ENCODE data around the gene H6PD.

H6PD gene

DNA sequence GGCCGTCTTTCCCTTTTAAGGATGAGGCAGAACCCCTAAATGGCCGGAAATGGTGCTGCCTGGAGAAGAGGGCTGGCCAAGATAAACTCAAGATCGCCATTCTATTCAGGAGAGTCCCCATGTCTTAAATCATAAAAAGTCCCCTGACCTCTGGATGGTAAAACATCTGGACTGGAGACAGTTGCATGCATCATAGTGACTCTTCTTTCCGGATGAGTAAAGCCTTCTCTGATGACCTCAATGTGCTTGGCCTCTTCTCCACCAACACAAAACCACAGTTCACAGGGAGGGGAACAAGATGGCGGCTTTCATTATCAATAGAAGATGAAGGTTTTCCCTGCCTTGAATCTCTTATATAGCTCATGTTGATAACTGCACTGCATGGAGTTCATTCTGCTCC, 27.5 kb upstream of the H6PD start:
- no peak for DNase-seq

DNA sequence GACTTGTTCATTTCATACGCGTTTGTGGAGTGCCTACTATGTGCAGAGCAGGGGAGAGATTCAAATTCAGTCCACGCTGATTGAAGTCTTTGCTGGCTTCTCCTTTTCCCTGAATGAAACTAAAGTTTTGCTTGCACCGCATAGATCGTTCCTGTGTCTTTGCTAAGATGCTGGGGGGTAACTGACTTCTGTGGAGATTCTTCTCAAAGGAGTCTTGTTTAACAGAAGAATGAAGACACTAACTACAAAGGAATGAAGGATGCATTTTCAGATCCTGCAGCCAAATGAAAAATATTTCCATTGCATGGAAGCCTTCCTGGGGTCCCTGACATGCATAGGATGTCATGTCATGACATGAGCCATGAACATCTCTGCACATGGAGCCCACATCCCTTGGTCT, 26.9 kb upstream of the H6PD start:
- no peak for DNase-seq

DNA sequence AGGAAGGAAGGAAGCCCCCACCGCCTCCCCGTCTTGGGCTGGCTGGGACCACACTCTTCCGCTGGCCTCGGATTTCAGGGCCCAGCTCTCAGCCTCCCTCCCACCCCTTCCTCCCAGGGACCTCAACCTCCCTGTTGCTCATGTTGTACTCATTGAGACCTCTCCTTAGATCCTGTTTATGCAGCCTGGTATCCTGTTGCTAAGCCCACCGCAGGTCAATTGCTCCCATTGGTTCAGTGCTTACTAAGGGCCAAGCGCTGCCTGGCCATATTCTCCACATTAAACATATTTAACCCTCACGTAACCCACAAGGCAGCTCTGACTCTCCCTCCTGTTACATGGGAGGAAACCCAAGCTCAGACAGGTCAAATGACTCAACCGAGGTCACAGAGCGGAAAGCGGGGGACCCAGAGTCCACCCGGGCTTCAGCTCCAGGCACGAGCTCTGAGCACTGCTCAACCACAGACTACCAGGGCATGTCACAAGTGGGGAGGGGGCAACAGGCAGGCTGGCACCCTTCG, 23.2 kb upstream of the H6PD start:
- DNase-seq, result no peak

DNA sequence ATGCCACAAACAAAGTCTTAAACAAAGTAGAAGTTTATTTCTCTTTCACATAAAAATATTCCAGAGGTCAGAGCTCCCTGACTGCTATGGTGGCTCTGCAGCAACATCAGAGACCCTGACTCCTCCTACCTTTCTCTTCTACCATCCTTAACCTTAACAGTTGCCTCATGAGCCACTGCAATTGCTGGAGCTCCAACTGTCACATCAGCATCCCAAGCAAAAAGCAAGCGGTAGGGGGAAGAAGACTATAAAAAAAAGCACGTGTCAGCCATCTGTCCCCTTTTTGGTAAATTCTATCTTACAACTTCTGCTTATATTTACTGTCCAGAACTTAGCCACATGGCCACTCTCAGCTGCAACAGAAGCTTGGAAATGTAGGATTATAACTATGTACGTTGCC, 21.8 kb upstream of the H6PD start:
- no peak for DNase-seq

DNA sequence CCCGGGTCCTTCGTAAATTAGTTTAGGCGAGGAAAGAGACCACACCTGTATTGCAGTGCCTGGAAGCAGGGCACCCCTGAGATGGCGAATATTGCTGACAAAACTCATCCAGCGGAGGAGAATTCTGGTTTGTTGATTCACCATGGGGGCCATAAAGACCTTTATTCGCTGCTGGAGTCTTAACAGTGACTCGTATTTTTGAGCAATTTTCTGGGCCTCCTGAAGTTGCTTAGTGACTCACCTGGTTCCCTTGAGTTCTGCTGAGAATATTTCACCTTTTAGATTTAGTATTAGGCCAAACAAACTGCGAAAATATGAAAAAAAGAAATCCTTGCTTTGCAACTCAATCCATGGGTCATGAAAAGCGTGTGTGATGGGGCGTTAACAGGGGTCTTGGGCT, 20.6 kb upstream of the H6PD start:
- DNase-seq, result no peak

DNA sequence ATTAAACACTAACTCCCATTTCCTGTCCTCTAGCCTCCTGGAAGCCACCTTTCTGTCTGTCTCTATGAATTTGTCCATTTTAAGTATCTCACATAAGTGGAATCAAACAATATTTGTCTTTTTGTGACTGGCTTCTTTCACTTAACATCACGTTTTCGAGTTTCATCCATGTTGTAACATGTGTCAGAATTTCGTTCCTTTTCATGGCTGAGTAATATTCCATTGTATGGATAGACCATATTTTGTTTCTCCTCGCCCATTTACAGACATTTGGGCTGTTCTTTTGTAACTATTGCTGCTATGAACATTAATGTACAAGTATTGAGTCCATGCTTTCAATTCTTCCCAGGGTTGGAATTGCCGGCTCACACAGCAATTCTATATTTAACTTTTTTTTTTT, 15.7 kb upstream of the H6PD start:
- DNase-seq, result no peak

DNA sequence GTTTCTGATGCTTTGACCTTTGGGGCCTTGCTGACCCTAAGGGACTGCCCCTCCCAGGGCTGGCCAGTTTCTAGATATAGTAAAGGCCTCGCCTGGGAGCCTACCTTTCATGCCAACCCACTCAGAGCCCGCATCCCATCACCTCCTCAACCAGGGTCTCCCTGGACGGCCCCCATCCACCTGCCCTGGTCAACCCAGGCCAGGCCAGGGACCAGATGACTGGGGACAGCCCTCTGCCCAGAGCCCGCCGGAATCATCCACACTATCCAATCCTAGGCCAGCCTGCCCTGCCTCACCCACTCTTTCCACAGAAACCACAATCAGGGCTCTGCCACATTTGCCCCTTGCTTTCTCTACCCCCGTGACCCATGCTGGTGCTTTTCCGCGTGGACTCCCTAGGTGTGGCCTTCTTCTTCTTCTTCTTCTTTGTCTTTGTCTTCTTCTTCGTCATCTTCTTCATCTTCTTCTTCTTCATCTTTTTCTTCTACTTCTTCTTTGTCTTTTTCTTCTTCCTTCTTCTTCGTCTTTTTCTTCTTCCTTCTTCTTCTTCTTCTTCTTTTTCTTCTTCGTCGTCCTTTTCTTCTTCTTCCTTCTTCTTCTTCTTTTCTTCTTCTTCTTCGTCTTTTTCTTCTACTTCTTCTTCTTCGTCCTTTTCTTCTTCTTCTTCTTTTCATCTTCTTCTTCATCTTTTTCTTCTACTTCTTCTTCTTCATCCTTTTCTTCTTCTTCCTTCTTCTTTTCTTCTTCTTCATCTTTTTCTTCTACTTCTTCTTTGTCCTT, 11.5 kb upstream of the H6PD start:
- DNase-seq, result no peak

DNA sequence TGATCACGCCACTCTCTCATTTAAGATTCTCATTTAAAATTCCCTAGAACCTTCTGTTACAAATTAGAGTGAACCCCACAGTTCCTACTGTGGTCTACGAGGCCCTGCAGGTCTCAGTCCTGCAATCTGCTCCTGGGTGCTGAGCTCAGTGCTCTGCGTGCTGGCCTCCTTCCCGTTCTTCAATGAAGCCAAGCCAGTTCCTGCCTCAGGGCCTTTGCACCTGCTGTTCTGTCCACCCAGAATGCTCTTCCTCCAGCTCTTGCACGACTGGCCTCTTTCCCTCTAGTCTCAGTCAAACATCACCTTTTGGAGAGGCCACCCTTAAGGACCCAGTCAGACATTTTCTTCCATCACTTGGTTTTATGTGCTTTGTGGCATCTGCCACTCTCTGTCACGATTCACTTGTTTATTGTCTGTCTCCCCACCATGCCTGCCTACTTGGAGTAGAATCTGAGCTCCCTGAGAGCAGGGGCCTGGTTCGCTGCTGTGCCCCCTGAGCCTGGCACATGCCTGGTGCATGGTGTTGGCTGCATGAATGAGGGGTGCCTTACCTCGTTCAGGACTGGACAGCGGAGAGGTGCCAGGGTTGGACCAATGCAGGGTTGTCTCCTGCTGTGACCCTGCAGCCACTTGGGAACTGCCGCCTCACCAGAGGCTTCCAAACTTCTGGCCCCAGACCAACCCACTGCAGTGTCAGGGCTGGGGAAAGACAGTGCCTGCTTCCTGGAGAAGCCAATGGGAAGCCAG, 9.7 kb upstream of the H6PD start:
- no peak for DNase-seq

DNA sequence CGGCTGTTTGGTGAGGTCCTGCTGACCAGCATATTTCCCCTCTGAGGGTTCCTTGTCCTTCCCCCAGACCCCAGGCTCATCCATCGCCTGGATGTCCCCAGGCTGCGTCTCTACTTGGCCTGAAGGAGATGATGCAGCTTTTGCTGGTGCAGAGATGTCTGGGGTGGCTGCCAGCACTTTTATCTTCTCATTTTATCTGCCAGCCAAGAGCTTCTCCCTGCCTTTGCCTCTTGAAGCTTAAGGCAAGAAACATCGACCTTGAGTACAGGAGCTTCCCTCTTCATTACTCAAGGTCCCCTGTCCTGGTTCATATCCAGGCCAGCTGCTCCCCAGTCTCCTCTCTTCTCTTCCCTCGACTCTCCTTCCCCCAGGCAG, 9.2 kb upstream of the H6PD start:
- DNase-seq, result no peak

DNA sequence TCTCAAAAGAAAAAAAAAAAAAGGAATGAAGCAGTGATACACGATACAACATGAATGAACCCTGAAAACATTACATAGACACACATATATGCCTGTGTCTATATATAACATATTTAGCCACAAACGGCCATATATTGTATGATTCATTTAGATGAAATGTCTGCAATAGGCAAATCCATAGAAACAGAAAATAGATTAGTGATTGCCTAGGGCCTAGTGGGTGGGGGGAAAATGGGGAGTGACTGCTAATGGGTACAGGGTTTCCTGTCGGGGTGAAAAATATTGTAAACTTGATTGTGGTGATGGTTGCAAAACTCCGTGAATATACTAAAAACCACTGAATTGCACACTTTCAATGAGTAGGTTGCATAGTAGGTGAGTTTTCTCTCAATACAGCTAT, 6.0 kb upstream of the H6PD start:
- no peak for DNase-seq

DNA sequence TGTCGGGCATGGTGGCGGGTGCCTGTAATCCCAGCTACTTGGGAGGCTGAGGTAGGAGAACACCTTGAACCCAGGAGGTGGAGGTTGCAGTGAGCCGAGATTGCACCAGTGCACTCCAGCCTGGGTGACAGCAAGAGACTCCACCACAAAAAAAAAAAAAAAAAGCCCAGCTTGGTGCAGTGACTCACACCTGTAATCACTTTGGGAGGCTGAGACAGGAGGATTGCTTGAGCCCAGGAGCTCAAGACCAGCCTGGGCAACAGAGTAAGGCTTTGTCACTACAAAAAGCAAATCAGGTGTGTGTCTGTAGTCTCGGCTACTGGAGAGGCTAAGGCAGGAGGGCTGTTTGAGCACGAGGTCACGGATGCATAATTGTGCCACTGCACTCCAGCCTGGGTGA, 5.0 kb upstream of the H6PD start:
- DNase-seq, result no peak

DNA sequence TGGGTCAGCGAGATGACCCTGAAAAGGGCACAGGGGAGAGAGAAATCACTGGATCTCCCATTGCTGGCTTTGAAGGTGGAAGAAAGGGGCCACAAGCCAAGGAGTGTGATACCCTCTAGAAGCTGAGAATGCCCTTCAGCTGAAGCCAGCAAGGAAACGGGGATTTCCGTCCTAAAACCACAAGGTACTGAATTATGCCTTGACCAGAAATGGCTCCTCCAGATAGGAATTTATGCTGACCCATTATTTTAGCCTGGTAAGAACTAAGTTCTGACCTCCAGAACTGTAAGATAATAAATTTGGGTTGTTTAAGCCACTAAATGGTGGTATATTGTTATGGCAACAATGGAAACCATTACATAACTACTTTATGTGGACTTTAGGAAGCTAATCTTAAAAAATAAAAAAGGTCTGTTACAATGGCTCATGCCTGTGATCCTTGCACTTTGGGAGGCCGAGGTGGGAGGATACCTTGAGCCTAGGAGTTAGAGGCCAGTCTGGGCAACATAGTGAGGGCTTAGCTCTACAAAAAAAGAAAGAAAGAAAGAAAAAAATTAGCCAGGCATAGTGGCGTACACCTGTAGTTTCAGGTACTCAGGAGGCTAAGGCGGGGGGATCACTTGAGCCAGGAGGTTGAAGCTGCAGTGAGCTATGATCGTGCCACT, 3.6 kb upstream of the H6PD start:
- DNase-seq, result no peak

DNA sequence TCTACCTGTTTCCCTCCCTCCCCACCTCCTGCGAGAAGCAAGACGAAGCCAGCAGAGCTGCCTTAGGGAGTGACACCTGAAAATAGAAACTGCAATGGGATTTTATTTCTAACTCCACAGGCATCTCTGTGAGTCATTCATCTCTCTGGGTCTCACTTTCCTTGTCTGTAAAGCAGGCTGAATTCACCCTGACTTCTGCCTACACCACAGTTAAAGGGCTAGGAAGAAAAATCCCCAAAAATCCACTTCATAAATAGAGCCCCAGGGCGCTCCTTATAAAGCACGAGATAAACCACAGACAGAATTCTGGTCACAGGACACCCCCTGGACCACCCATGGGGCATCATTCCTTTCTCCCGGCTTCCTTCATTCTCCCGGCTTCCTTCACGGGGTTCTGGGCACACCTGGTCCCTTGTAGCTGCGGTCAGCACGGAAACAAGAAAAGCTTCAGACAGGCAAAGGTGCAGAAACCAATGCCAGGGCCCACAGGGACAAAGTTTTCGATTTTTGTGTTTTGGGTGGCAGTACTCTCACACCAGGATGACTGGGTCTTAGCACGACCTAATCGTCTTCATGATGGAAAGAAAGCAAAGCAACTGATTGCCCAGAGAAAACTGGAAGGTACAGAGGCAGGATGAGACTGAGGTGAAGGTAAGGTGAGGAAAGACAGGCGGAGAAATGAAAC, 2.8 kb upstream of the H6PD start:
- DNase-seq, result no peak

DNA sequence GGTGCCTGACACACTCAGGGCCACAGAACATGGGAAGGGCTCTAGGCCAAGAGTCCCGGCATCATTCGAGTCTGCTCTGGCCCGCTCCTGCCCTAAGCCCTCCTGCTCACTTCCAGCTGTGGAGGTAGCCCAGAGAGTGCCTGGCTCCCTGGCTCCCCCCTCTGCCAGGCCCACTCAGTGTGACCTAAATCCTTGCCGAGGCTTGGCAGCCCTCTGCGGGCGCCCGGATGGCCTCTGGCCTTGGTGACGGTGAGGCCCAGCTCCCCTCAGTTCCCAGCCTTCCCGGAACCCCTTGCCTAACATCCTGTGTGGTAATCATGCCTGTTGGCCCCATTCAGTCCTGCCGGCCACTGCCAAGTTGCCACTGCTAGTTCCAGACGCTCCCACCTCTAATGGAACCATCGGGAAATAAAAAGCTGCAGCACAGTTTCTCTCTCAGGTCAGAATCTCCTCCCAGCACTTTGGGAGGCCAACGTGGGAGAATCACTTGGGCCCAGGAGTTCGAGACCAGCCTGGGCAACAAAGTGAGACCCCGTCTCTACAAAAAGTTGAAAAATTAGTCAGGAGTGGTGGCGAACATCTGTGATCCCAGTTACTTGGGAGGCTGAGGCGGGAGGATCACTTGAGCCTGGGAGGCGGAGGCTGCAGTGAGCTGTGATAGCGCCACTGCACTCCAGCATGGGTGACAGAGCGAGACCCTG, 1.2 kb upstream of the H6PD start:
- peak; percentile 14 for DNase-seq

DNA sequence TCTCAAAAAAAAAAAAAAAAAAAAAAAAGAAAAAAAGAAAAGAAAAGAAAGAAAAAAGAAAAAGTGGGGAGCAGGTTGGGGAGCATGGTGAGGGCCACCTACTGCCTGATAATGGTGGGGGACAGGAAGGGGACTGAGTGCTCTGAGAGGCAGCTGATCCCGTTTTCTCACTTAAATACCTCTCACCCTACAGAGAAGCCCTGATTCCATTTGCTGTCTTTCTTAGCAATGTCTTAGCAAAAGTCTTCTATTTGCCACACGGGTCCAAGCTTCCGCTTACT, 692 bp upstream of the H6PD start:
- DNase-seq, result no peak

DNA sequence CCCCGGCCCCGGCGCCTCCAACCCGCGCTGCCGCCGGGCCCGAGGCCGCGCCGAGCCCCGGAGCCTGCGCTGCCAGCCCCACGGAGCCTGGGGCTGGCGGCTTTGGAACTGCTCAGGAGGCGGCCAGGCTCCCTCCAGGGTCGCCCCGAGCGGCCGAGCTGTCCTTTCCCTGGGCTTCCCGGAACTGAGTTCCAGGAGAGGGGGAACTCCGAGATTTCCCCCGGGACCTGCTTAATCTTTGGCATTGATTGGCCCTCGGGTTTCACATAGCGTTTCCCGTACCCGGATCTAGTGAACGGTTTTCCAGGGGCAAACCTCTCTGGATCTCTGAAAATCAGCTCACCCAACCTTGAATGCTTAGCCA, 504 bp downstream of the H6PD start:
- DNase-seq, result no peak

DNA sequence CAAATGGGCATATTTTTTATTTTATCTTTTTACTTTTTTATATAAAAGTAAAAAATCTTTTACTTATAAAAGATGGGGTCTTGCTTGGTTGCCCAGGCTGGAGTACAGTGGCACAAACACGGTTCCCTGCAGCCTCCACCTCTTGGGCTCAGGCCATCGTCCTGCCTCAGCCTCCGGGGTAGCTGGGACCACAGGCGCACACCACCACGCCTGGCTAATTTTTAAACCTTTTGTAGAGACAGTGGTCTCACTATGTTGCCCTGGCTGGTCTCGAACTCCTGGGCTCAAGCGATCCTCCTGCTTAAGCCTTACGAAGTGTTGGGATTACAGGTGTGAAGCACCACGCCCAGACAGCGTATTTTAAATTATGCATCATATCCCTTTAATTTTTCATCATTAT, 986 bp downstream of the H6PD start:
- DNase-seq, result no peak

DNA sequence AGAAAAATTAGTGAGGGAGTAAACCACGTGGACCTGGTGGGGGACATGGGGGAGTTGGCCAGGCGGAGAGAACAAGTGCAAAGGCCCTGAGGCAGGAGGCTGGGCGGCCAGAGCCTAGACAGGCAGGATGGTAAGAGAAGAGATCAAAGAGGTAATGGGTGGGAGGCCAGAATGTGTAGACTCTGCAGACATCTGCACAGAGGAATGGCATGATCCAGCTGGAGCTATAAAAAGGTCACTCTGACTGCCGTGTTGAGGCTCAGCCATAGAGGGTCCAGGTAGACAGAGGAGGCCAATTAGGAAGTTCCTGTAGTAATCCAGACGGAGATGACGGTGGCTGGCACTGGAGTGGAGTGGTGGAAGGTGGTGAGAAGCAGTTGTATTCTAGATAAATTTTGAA, 3.6 kb downstream of the H6PD start:
- no peak for DNase-seq

DNA sequence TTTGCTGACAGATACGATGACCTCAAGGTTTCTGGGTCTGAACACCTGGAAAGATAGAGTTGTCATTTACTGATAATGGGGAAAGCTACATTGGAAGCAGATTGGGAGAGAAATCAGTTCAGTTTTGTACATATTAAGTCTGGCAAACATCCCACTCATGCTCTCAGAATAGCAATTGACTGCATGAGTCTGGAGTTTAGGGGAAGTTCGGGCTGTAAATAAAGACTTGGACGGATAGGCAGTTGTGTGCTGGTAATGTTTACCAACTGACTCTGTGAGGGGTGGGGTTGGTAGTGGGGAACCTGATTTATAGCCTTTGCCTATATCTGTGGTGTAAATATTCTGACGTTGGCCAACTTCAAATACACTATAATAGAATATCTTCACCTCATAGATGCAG, 4.0 kb downstream of the H6PD start:
- DNase-seq, result no peak

DNA sequence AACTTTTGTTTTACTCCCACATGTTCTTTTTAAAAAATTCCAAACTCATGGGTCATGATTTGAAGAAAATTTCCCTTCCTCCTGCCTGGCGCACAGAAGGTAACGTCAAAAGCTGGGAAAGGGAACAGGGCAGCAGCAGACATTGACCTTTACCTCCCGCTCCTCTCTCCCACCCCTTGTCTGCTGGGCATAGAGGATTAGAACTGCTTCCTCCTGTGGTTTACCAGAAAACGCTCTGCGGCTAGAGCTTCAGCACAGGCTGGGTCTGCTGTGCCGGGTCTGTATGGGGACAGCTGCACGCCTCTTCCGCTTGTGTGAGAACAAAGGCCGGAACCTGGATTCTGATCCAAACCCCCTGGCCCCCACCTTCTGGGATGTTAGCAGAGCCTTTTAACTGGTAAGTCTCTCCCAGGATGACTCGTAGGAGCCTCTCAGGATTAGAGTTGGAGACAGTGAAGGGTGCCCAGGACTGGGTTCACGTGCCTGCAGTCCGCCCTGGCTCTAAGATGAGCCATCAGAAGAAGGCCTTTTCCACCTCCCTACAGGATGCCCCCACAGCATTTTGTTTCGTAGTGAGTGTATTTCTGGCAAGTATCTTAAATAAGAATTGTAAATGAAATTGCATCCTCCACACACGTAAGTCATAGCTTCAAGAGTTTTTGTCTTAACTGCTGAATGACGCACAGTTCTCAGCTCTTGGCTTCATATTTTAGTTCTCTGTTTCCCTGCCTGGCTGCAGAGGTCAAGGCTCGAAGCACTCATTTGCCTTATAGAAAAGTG, 5.2 kb downstream of the H6PD start:
- DNase-seq, result peak; percentile 53

DNA sequence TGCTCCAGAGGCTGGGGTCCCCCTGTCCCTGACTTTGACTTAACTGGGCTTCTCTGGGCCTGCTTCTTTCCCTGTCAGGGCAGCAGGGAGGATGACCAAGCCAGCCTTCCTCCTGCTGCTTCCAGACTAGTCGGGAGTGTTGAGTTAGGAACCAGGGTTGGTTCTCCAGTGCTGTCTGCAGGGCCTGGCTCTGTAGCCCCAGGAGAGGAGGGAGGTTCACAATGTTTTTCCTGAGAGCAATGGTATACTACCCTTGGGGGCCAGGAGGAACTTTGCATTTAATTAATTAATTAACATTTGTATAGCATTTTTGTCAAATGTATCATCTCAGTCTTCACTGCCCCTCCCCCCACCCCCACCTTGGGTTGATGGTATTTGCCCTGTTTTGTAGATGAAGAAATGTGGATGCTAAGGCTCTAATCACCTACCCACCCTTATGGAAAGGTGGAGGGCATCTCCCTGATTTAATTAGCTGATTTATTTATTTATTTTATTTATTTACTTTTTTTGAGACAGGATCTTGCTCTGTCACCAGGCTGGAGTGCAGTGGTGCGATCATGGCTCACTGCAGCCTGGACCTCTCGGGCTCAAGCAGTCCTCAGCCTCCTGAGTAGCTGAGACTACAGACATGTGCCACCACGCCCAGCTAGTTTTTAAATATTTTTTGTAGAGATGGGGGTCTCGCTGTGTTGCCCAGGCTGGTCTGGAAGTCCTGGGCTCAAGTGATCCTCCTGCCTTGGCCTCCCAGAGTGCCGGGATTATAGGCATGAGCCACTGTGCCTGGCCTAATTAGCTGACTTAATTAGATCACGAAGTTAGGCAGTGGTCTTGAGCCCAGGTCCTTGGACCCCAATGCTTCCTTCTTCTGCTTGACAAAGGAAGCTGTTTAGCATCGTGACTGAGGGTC, 6.6 kb downstream of the H6PD start:
- no peak for DNase-seq

All from CD4-positive, alpha-beta T cell treated with Interleukin-21 for 1 hour (primary cell).